ENCODE data around the gene SRSF4. TPM values are rescaled to one million over a fixed set of nuclear protein-coding genes. Genes with fewer than 3 reads are reported as not detected.

The SRSF4 gene
- total RNA-seq, 1 donor from 2014 or later: 52.6 TPM

GRCh38 chr1:29144178-29144577 lies 37.5 kb downstream of the SRSF4 start:
- FAIRE-seq (no peak), DNase-seq (ENCODE audit: low read depth) (no peak)
- H3K4me3 ChIP-seq (ENCODE audit: insufficient read depth, low read depth, low read length): no peak overlapping the region
- H2AFZ ChIP-seq (ENCODE audit: low read depth, low read length): no peak overlapping the region
- Mint-ChIP-seq H3K4me1 (ENCODE audit: low read depth, unreplicated experiment) (peaks cover 7% of the 10 kb centered on the region), H3K9me3 (ENCODE audit: unreplicated experiment) (no peaks in the 10 kb centered on the region), H3K36me3 (ENCODE audit: low read depth, unreplicated experiment) (peaks cover 20% of the 10 kb centered on the region), H3K27ac (ENCODE audit: unreplicated experiment) (no peak overlapping the region), H3K4me3 (ENCODE audit: unreplicated experiment) (no peak overlapping the region), H3K27me3 (ENCODE audit: low read depth, unreplicated experiment) (no peaks in the 10 kb centered on the region)
- H3K9ac ChIP-seq (ENCODE audit: low read length): no peak overlapping the region
- no peaks in the 10 kb centered on the region for H3K9me3 ChIP-seq (ENCODE audit: insufficient read depth, low read depth, low read length)
- TF ChIP-seq, protein P1, sequence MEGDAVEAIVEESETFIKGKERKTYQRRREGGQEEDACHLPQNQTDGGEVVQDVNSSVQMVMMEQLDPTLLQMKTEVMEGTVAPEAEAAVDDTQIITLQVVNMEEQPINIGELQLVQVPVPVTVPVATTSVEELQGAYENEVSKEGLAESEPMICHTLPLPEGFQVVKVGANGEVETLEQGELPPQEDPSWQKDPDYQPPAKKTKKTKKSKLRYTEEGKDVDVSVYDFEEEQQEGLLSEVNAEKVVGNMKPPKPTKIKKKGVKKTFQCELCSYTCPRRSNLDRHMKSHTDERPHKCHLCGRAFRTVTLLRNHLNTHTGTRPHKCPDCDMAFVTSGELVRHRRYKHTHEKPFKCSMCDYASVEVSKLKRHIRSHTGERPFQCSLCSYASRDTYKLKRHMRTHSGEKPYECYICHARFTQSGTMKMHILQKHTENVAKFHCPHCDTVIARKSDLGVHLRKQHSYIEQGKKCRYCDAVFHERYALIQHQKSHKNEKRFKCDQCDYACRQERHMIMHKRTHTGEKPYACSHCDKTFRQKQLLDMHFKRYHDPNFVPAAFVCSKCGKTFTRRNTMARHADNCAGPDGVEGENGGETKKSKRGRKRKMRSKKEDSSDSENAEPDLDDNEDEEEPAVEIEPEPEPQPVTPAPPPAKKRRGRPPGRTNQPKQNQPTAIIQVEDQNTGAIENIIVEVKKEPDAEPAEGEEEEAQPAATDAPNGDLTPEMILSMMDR (IDR thresholded peaks at IDR 0.05; ENCODE audit: insufficient read depth, low read depth, low read length): no peak
- H4K20me1 ChIP-seq (ENCODE audit: insufficient read depth, low read length): peaks cover 4% of the 10 kb centered on the region
- peaks cover 26% of the 10 kb centered on the region for H3K4me1 ChIP-seq (ENCODE audit: insufficient read depth, low read length)
- no peaks in the 10 kb centered on the region for H3K27me3 ChIP-seq (ENCODE audit: insufficient read depth, low read length)
- H3K79me2 ChIP-seq (ENCODE audit: insufficient read depth, low read length): peaks cover 6% of the 10 kb centered on the region
- peaks cover 29% of the 10 kb centered on the region for H3K36me3 ChIP-seq (ENCODE audit: insufficient read depth, low read length)
- H3K4me2 ChIP-seq (ENCODE audit: low read length): no peak overlapping the region
- no peak overlapping the region for H3K27ac ChIP-seq (ENCODE audit: low read depth, low read length)

GRCh38 chr1:29142714-29143113 lies 39.0 kb downstream of the SRSF4 start:
- no peak for TF ChIP-seq EZH2 (IDR thresholded peaks at IDR 0.05; ENCODE audit: insufficient read depth, low read length)
- TF ChIP-seq, protein P1 (IDR thresholded peaks at IDR 0.05; ENCODE audit: insufficient read depth, low read depth, low read length): no peak
- Mint-ChIP-seq H3K36me3 (ENCODE audit: low read depth, unreplicated experiment) (peaks cover 11% of the 10 kb centered on the region), H3K4me1 (ENCODE audit: low read depth, unreplicated experiment) (peaks cover 7% of the 10 kb centered on the region), H3K4me3 (ENCODE audit: unreplicated experiment) (no peak overlapping the region), H3K27me3 (ENCODE audit: low read depth, unreplicated experiment) (no peaks in the 10 kb centered on the region), H3K9me3 (ENCODE audit: unreplicated experiment) (no peaks in the 10 kb centered on the region), H3K27ac (ENCODE audit: unreplicated experiment) (no peak overlapping the region)
- no peak overlapping the region for H2AFZ ChIP-seq (ENCODE audit: low read depth, low read length)
- FAIRE-seq (no peak), DNase-seq (ENCODE audit: low read depth) (no peak)
- H3K9ac ChIP-seq (ENCODE audit: low read length): no peak overlapping the region
- no peak overlapping the region for H3K27ac ChIP-seq (ENCODE audit: low read depth, low read length)
- no peak overlapping the region for H3K4me3 ChIP-seq (ENCODE audit: insufficient read depth, low read depth, low read length)
- H3K36me3 ChIP-seq (ENCODE audit: insufficient read depth, low read length): peaks cover 16% of the 10 kb centered on the region
- peaks cover 4% of the 10 kb centered on the region for H4K20me1 ChIP-seq (ENCODE audit: insufficient read depth, low read length)
- H3K4me1 ChIP-seq (ENCODE audit: insufficient read depth, low read length): peaks cover 21% of the 10 kb centered on the region
- no peaks in the 10 kb centered on the region for H3K9me3 ChIP-seq (ENCODE audit: insufficient read depth, low read depth, low read length)
- no peak overlapping the region for H3K4me2 ChIP-seq (ENCODE audit: low read length)
- no peaks in the 10 kb centered on the region for H3K27me3 ChIP-seq (ENCODE audit: insufficient read depth, low read length)
- no peaks in the 10 kb centered on the region for H3K79me2 ChIP-seq (ENCODE audit: insufficient read depth, low read length)

GRCh38 chr1:29136391-29136915 lies 45.2 kb downstream of the SRSF4 start:
- no peaks in the 10 kb centered on the region for H3K9me3 Mint-ChIP-seq (ENCODE audit: unreplicated experiment)
- no peak overlapping the region for H3K4me2 ChIP-seq (ENCODE audit: low read length)
- FAIRE-seq (no peak), DNase-seq (ENCODE audit: low read depth) (peak; percentile 69)
- no peak overlapping the region for H3K27ac Mint-ChIP-seq (ENCODE audit: unreplicated experiment)
- no peak overlapping the region for H3K4me3 Mint-ChIP-seq (ENCODE audit: unreplicated experiment)
- no peaks in the 10 kb centered on the region for H3K79me2 ChIP-seq (ENCODE audit: insufficient read depth, low read length)
- no peak overlapping the region for H3K4me3 ChIP-seq (ENCODE audit: insufficient read depth, low read depth, low read length)
- TF ChIP-seq, protein P1 (IDR thresholded peaks at IDR 0.05; ENCODE audit: insufficient read depth, low read depth, low read length): no peak
- TF ChIP-seq EZH2 (IDR thresholded peaks at IDR 0.05; ENCODE audit: insufficient read depth, low read length): no peak
- no peaks in the 10 kb centered on the region for H4K20me1 ChIP-seq (ENCODE audit: insufficient read depth, low read length)
- H2AFZ ChIP-seq (ENCODE audit: low read depth, low read length): no peak overlapping the region
- no peak overlapping the region for H3K27ac ChIP-seq (ENCODE audit: low read depth, low read length)
- H3K27me3 ChIP-seq (ENCODE audit: insufficient read depth, low read length): peaks cover 2% of the 10 kb centered on the region
- H3K36me3 ChIP-seq (ENCODE audit: insufficient read depth, low read length): no peaks in the 10 kb centered on the region
- H3K4me1 Mint-ChIP-seq (ENCODE audit: low read depth, unreplicated experiment): no peaks in the 10 kb centered on the region
- H3K9ac ChIP-seq (ENCODE audit: low read length): no peak overlapping the region
- H3K27me3 Mint-ChIP-seq (ENCODE audit: low read depth, unreplicated experiment): peaks cover 3% of the 10 kb centered on the region
- peaks cover 3% of the 10 kb centered on the region for H3K4me1 ChIP-seq (ENCODE audit: insufficient read depth, low read length)
- no peaks in the 10 kb centered on the region for H3K36me3 Mint-ChIP-seq (ENCODE audit: low read depth, unreplicated experiment)
- no peaks in the 10 kb centered on the region for H3K9me3 ChIP-seq (ENCODE audit: insufficient read depth, low read depth, low read length)
